Measurements from ENCODE around the gene FOXN3. TPM values are rescaled to one million over a fixed set of nuclear protein-coding genes. Genes with fewer than 3 reads are reported as not detected.

The FOXN3 gene
- total RNA-seq, 4 donors from 2014 or later = 91.7 to 207 (median 125) TPM

GRCh38 chr14:89360277-89360676 lies 56.8 kb downstream of the FOXN3 start:
- no peak for TF ChIP-seq CTCF (IDR thresholded peaks at IDR 0.05)
- DNase-seq (ENCODE audit: low spot score) (no peak), ATAC-seq (ENCODE audit: low FRiP score) (no peak)

- ATAC-seq (ENCODE audit: low FRiP score) (peak; percentile 37), DNase-seq (ENCODE audit: low spot score) (no peak)
- TF ChIP-seq CTCF (IDR thresholded peaks at IDR 0.05) = no peak
Observed at GRCh38 chr14:89359477-89360222, 57.4 kb downstream of the FOXN3 start.

DNA sequence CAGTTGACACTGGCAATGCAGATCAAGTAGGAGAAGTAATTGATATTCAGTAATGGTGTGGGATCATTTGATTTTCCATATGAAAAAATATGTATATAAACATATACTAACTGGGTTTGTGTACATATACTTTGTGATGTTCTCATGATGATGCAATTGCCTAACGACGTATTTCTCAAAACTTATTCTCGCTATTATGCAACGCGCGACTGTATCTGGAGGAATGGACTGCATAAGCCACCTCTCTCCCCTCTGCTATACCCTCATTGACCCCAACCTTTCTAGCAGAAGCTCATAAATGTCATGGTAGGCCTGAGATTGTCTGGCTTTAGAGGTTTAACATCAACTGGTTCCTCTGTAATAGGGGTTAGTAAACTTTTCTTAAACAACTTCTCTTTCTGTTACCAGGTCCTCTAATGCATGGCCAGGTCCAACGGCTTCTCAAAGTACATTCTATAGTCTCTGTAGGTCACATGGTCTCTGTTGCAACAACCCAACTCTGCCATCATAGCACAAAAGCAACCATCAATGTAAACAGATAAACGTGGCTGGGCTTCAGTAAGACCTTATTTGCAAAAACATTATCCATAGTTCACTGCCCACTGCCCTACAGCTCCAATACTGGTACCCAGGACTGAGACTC lies 59.3 kb downstream of the FOXN3 start:
- TF ChIP-seq CTCF (IDR thresholded peaks at IDR 0.05) = no peak
- ATAC-seq (ENCODE audit: low FRiP score) = no peak
- no peak for DNase-seq (ENCODE audit: low spot score)

DNA sequence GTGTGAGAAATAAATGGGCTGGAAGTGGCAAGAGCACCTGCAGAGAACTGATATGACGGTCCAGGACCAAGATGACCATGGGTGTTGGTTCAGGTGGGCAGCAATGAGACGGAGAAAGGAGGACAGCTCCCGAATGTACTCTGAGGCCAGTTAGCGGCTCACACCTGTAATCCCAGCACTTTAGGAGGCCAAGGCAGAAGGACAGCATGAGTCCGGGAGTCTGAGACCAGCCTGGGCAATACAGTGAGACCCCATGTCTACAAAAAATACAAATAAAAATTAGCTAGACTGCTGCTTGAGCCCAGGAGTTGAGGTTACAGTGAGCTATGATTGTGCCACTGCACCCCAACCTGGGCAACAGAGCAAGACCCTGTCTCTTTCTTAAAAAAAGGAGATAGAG lies 60.1 kb downstream of the FOXN3 start:
- DNase-seq (ENCODE audit: low spot score) = no peak
- TF ChIP-seq CTCF (IDR thresholded peaks at IDR 0.05) = no peak

GRCh38 chr14:89356496-89356895 lies 60.5 kb downstream of the FOXN3 start:
- ATAC-seq (ENCODE audit: low FRiP score) (no peak), DNase-seq (ENCODE audit: low spot score) (no peak)
- TF ChIP-seq CTCF (IDR thresholded peaks at IDR 0.05) = no peak

More for the DNA sequence above, 60.1 kb downstream of the FOXN3 start:
- no peak for ATAC-seq (ENCODE audit: low FRiP score)

GRCh38 chr14:89353766-89354113 lies 63.3 kb downstream of the FOXN3 start:
- TF ChIP-seq CTCF (IDR thresholded peaks at IDR 0.05) = no peak
- no peak for DNase-seq (ENCODE audit: low spot score)
- ATAC-seq (ENCODE audit: low FRiP score) = no peak

Data from omental fat pad (tissue), 4 donors.